Central memory CD8-positive, alpha-beta T cell (primary cell): ENCODE data around the gene RAB10.
"Not testable (repeated sequence)": the region's sequence is repeated elsewhere in the genome, so short reads cannot be mapped to it uniquely, and the experiment has no call there.

Experiments
- ATAC-seq: fragments of 150-1000 bp; cut with Tn5 transposase; replicated peaks from 2 replicates; pipeline ENCODE4 v1.10.0; 2022; ENCODE audit warnings: mild to moderate bottlenecking, moderate FRiP score, moderate number of reproducible peaks; ENCODE audit not compliant: poor library complexity, severe bottlenecking; ENCODE audit errors: extremely low read depth
- DNase-seq, 2 donors: peaks; one replicate each; pipeline ENCODE4 v3.0.0; 2021; ENCODE audit warnings: low spot score in 2 of 2
- H3K27ac Mint-ChIP-seq: one replicate; pipeline ENCODE4 v1.8.0; 2022; ENCODE audit warnings: low read depth, mild to moderate bottlenecking, moderate library complexity, mixed read lengths
- H3K27me3 Mint-ChIP-seq: one replicate; pipeline ENCODE4 v1.8.0; 2022; ENCODE audit warnings: mixed read lengths
- H3K36me3 Mint-ChIP-seq: one replicate; pipeline ENCODE4 v1.8.0; 2022; ENCODE audit warnings: mild to moderate bottlenecking, moderate library complexity, mixed read lengths; ENCODE audit not compliant: insufficient read depth
- H3K4me1 Mint-ChIP-seq: one replicate; pipeline ENCODE4 v1.8.0; 2022; ENCODE audit warnings: mixed read lengths
- H3K4me3 Mint-ChIP-seq: one replicate; pipeline ENCODE4 v1.8.0; 2022; ENCODE audit warnings: mild to moderate bottlenecking, moderate library complexity, mixed read lengths
- H3K9me3 Mint-ChIP-seq: one replicate; pipeline ENCODE4 v1.8.0; 2022; ENCODE audit warnings: mixed read lengths

Gene RAB10

DNA sequence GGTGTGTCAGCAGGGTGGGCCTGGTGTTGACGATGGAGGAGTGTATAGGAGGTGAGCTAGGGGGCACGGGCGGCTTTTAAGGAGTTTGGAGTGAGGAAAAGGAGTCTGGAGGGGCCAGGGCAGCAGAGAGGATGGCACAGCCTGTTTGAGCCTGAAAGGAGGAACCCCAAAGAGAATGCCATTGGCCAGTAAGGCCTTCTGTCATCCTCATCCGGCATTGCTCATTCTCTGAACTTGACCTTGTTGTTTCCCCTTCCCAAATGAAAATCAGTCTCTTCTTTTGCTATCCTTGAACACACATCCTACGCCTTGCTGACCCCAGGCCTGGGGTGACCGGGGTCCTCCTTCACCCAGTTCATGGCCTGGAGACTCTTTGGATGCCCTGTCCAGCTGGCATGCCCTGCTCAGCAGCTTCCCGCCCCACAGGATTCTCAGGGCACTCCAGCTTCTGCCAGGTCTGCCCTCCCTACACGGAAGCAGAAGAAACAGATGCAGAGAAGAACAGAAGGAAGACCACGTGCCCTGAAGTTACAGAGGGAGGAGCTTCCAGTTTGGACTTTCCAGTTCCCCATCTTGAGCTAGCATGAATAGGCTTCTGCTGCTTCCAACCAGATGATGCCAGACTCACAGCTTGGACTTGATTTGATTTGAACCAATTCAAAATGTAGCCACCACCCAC, 31.1 kb upstream of the RAB10 start:
- H3K36me3 Mint-ChIP-seq = peaks cover 1% of the 10 kb centered on the region
- ATAC-seq (no peak), DNase-seq (no peak)
- no peaks in the 10 kb centered on the region for H3K9me3 Mint-ChIP-seq
- H3K4me1 Mint-ChIP-seq = no peaks in the 10 kb centered on the region
- no peak overlapping the region for H3K4me3 Mint-ChIP-seq
- H3K27me3 Mint-ChIP-seq = no peaks in the 10 kb centered on the region
- H3K27ac Mint-ChIP-seq = no peak overlapping the region

DNA sequence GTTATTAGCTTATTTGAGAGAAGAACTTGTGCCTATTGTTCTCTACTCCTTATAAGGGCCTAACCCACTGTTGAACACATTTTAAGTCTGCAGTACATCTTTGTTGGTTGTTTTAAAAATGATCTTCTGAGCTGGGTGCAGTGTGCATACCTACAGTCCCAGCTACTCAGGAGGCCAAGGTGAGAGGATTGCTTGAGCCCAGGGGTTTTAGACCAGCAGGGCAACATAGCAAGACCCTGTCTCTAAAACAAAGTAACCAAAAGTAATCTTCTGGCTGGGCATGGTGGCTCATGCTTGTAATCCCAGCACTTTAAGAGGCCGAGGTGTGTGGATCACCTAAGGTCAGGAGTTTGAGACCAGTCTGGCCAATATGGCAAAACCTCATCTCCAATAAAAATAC, 25.8 kb upstream of the RAB10 start:
- no peaks in the 10 kb centered on the region for H3K4me1 Mint-ChIP-seq
- no peaks in the 10 kb centered on the region for H3K9me3 Mint-ChIP-seq
- DNase-seq (no peak), ATAC-seq (no peak)
- peaks cover 1% of the 10 kb centered on the region for H3K36me3 Mint-ChIP-seq
- H3K4me3 Mint-ChIP-seq = no peak overlapping the region
- no peak overlapping the region for H3K27ac Mint-ChIP-seq
- H3K27me3 Mint-ChIP-seq = no peaks in the 10 kb centered on the region

- no peak for ATAC-seq
- H3K36me3 Mint-ChIP-seq = peaks cover 1% of the 10 kb centered on the region
- no peaks in the 10 kb centered on the region for H3K27me3 Mint-ChIP-seq
- H3K27ac Mint-ChIP-seq = no peak overlapping the region
- DNase-seq = no peak
- no peaks in the 10 kb centered on the region for H3K4me1 Mint-ChIP-seq
- H3K4me3 Mint-ChIP-seq = no peak overlapping the region
- H3K9me3 Mint-ChIP-seq = no peaks in the 10 kb centered on the region
Observed at GRCh38 chr2:26008851-26009566, 24.9 kb upstream of the RAB10 start.

DNA sequence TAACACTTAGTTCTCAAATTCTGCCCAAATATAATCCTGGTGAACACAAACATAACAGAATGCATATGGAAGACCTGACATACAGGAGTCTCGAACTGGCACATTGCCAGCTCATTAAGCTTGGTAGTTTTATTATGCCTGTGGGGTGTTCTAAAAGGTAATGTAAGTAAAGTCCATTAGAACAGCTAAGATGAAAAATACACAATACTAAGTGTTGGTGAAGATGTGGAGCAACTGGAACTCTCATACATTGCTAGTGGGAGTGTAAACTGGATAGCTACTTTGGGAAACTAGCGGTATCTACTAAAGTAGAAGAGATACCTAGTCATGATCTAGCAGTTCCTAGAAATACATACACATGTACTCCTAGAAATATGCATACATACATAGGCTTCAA, 24.3 kb upstream of the RAB10 start:
- Mint-ChIP-seq H3K4me1 (no peaks in the 10 kb centered on the region), H3K36me3 (peaks cover 1% of the 10 kb centered on the region), H3K9me3 (no peaks in the 10 kb centered on the region), H3K4me3 (no peak overlapping the region), H3K27me3 (no peaks in the 10 kb centered on the region), H3K27ac (no peak overlapping the region)
- no peak for ATAC-seq
- no peak for DNase-seq

GRCh38 chr2:26010943-26011342, 22.9 kb upstream of the RAB10 start:
- ATAC-seq (no peak), DNase-seq (no peak)
- Mint-ChIP-seq H3K27ac (no peak overlapping the region), H3K27me3 (no peaks in the 10 kb centered on the region), H3K36me3 (peaks cover 1% of the 10 kb centered on the region), H3K4me1 (no peaks in the 10 kb centered on the region), H3K9me3 (no peaks in the 10 kb centered on the region), H3K4me3 (no peak overlapping the region)

DNA sequence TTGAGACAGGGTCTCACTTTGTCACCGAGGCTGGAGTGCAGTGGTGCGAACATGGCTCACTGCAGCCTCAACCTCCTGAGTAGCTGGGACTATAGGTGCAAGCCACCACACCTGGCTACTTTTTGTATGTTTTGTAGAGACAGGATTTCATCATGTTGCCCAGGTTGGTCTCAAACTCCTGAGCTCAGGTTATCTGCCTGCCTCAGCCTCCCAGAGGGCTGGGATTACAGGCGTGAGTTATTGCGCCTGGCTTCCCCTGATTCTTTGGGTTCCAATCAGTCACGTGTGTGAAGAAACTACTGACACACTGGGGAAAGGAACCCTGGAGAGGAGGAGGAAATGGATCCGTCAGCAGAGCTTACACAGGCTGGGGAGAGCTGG, 22.3 kb upstream of the RAB10 start:
- ATAC-seq (no peak), DNase-seq (no peak)
- peaks cover 1% of the 10 kb centered on the region for H3K36me3 Mint-ChIP-seq
- no peaks in the 10 kb centered on the region for H3K4me1 Mint-ChIP-seq
- no peak overlapping the region for H3K27ac Mint-ChIP-seq
- no peaks in the 10 kb centered on the region for H3K27me3 Mint-ChIP-seq
- no peak overlapping the region for H3K4me3 Mint-ChIP-seq
- no peaks in the 10 kb centered on the region for H3K9me3 Mint-ChIP-seq

DNA sequence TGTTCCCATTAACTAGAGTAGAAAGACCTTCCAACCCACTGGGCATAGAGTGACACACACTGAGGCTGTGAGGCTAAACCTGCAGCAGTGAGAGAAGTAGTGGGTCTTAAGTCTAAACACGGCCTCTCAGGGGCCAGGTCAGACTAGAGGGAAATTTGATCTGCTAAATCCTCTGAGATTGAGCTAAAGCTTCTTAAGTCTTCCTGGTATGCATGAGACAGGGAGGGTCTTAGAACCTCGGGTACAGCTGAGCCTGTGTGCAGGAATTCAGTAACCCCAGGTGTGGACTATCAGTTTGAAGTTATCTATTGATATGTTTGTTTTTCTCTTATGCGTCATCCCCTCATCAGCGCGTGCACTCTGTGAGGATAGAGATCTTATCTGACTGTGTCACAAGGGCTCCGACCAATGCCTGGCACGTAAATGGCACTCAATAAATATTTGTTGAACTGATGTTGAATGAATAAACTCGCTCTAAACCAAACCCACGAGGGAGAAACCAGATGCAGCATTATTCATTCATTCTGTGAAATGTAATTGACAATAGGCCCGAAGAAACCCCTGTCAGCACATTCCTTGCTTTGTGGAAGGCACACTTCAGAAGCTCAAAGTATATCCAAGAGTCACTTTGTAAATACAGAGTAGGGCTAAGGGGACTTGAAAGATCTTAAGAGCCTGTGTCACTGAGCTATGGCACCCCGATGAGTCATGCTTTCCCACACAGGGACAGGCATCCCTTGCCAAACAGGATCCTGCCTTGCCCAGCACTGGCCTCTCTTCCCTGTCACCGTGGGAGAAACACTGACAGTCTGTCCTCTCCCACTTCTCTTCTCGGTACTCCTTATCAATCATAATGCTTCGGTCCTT, 21.7 kb upstream of the RAB10 start:
- Mint-ChIP-seq H3K4me3 (no peak overlapping the region), H3K4me1 (no peaks in the 10 kb centered on the region), H3K36me3 (no peaks in the 10 kb centered on the region), H3K27me3 (no peaks in the 10 kb centered on the region), H3K9me3 (no peaks in the 10 kb centered on the region), H3K27ac (no peak overlapping the region)
- DNase-seq (no peak), ATAC-seq (no peak)

GRCh38 chr2:26013668-26014067, 20.2 kb upstream of the RAB10 start:
- Mint-ChIP-seq H3K27ac (no peak overlapping the region), H3K4me1 (no peaks in the 10 kb centered on the region), H3K9me3 (no peaks in the 10 kb centered on the region), H3K27me3 (no peaks in the 10 kb centered on the region), H3K36me3 (no peaks in the 10 kb centered on the region), H3K4me3 (no peak overlapping the region)
- no peak for DNase-seq
- no peak for ATAC-seq

GRCh38 chr2:26016012-26016705, 17.7 kb upstream of the RAB10 start:
- H3K27ac Mint-ChIP-seq = no peak overlapping the region

DNA sequence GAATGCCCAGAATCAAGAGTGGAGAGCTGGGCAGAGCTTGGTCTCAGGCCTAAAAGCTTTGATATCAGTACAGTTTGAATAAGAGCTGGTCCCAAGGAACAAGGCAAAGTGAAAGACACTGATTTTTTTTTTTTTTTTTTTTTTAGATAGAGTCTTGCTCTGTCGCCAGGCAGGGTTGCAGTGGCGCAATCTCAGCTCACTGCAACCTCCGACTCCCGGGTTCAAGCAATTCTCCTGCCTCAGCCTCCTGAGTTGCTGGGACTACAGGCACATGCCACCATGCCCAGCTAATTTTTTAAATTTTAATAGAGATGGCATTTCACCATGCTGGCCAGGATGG, 17.2 kb upstream of the RAB10 start:
- H3K27ac Mint-ChIP-seq, ATAC-seq, H3K36me3 Mint-ChIP-seq, DNase-seq, H3K4me1 Mint-ChIP-seq, H3K4me3 Mint-ChIP-seq, H3K27me3 Mint-ChIP-seq, H3K9me3 Mint-ChIP-seq: not testable (repeated sequence)

More at GRCh38 chr2:26016012-26016705, 17.7 kb upstream of the RAB10 start:
- ATAC-seq (no peak), DNase-seq (no peak)
- Mint-ChIP-seq H3K27me3 (no peaks in the 10 kb centered on the region), H3K9me3 (no peaks in the 10 kb centered on the region), H3K36me3 (no peaks in the 10 kb centered on the region), H3K4me1 (no peaks in the 10 kb centered on the region), H3K4me3 (no peak overlapping the region)

DNA sequence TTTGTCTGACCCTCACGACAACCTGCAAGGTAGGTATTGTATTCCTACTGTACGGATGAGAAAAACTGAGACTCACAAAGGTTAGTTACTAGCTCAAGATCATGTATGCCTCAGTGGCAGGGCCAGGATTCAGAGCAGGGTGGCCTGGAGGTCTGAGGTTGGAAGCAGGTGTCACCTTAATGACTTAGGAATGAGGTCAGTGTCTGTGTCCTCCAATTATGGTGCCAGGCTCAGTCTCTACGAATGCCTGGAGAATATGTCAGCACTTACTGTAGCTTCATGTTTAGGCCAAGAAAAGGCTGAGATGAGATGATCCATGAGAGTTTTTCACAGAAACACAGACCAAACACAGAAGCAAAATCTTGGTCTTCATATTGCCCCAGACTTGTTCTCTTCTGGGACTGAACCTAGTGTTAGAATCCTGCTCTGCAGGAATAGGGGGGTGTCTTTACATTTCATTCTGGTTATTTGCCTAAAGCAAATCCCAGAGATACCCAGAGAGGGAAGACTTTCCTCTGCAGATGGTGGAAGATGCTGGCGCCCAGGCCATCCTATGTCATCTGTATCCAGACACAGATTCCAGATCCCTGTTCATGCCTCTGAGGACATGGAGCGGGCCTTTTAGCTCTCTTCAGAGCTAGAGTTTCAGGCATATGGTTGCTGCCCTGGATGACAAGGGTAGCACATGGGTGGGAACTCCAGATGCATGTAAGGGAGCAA, 16.3 kb upstream of the RAB10 start:
- no peak for DNase-seq
- no peak for ATAC-seq
- no peaks in the 10 kb centered on the region for H3K4me1 Mint-ChIP-seq
- no peak overlapping the region for H3K4me3 Mint-ChIP-seq
- no peaks in the 10 kb centered on the region for H3K27me3 Mint-ChIP-seq
- no peak overlapping the region for H3K27ac Mint-ChIP-seq
- H3K36me3 Mint-ChIP-seq = no peaks in the 10 kb centered on the region
- H3K9me3 Mint-ChIP-seq = no peaks in the 10 kb centered on the region
